Skeletal muscle satellite cell (primary cell): ENCODE measurements around the gene GINS2. TPM values are rescaled to one million over a fixed set of nuclear protein-coding genes. Genes with fewer than 3 reads are reported as not detected.

Experiments used
- small RNA-seq: library from RNA; depleted of rRNA; stranded (forward); fragments of <200 nt; gene quantifications from one replicate; pipeline ENCODE3, GENCODE V24; 2012

The GINS2 gene

Small RNAs within 50 kb of the gene (small RNA-seq; reads per million reads assigned to genes)
- gene RN7SL381P, result not detected
